ENCODE results near the gene YARS1. TPM values are rescaled to one million over a fixed set of nuclear protein-coding genes. Genes with fewer than 3 reads are reported as not detected.

YARS1 gene
- total and polyA plus RNA-seq, 4 donors: 31.6 to 94.0 (median 52.6) TPM

DNA sequence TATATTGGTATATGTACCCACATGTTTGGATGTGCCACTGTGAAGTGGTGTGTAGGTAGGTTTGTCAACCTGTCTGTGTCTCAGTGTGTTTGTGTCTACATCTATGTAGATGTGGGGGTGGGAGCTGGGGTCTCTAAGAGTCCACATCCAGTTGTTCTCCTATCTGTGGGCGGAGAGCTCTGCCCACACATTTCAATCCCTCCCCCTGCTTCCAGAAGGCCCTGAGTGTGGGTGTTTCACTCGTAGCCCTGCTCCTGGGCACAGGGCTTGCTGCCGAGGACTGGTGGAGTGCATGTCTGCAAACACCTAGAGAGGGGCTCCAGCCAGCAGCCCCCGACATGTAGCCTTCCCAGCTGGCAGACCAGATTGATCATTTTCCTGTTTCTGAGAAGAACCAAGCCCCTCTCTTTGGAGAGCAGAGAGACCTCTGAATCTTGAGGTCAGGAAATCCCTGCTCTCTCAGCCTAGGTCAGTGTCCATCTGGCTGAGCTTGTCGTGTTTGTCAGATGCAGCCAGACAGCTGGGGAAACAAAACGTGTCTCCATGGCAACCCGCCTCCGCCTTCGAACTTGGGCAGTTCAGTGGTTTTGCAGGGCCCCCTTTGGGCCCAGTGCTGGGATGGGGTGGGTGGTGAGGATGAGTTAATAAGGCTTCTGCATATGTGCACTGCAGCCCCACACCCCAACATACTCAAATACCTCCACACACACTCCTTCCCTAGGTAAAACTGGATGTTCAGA is 83.4 kb downstream of the YARS1 start:
- peak in 1 of 2 donors; percentile 57 for TF ChIP-seq RXRA (IDR thresholded peaks at IDR 0.05)
- no peak for TF ChIP-seq FOXA2 (IDR thresholded peaks at IDR 0.05)
- TF ChIP-seq, protein P1, sequence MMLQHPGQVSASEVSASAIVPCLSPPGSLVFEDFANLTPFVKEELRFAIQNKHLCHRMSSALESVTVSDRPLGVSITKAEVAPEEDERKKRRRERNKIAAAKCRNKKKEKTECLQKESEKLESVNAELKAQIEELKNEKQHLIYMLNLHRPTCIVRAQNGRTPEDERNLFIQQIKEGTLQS (IDR thresholded peaks at IDR 0.05): no peak
- TF ChIP-seq FOXA1 (IDR thresholded peaks at IDR 0.05): no peak
- TF ChIP-seq NR2F2 (IDR thresholded peaks at IDR 0.05): peak; percentile 46
- TF ChIP-seq RAD21 (IDR thresholded peaks at IDR 0.05): no peak
- TF ChIP-seq GABPA (IDR thresholded peaks at IDR 0.05 in 1 of 2, conservative IDR thresholded peaks at IDR 0.05 in 1 of 2): no peak
- peak; percentile 57 to 84 for TF ChIP-seq HNF4A (conservative IDR thresholded peaks at IDR 0.05)
- no peak for TF ChIP-seq JUND (IDR thresholded peaks at IDR 0.05)
- no peak for TF ChIP-seq SP1 (IDR thresholded peaks at IDR 0.05)
- no peak for TF ChIP-seq ZBTB33 (IDR thresholded peaks at IDR 0.05)
- TF ChIP-seq TAF1 (conservative IDR thresholded peaks at IDR 0.05): no peak
- no peak for TF ChIP-seq HNF4G (IDR thresholded peaks at IDR 0.05)
- TF ChIP-seq MAX (IDR thresholded peaks at IDR 0.05): no peak
- TF ChIP-seq, protein P2, sequence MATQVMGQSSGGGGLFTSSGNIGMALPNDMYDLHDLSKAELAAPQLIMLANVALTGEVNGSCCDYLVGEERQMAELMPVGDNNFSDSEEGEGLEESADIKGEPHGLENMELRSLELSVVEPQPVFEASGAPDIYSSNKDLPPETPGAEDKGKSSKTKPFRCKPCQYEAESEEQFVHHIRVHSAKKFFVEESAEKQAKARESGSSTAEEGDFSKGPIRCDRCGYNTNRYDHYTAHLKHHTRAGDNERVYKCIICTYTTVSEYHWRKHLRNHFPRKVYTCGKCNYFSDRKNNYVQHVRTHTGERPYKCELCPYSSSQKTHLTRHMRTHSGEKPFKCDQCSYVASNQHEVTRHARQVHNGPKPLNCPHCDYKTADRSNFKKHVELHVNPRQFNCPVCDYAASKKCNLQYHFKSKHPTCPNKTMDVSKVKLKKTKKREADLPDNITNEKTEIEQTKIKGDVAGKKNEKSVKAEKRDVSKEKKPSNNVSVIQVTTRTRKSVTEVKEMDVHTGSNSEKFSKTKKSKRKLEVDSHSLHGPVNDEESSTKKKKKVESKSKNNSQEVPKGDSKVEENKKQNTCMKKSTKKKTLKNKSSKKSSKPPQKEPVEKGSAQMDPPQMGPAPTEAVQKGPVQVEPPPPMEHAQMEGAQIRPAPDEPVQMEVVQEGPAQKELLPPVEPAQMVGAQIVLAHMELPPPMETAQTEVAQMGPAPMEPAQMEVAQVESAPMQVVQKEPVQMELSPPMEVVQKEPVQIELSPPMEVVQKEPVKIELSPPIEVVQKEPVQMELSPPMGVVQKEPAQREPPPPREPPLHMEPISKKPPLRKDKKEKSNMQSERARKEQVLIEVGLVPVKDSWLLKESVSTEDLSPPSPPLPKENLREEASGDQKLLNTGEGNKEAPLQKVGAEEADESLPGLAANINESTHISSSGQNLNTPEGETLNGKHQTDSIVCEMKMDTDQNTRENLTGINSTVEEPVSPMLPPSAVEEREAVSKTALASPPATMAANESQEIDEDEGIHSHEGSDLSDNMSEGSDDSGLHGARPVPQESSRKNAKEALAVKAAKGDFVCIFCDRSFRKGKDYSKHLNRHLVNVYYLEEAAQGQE (IDR thresholded peaks at IDR 0.05): no peak
- peak; percentile 67 to 92 for TF ChIP-seq EGR1 (IDR thresholded peaks at IDR 0.05; ENCODE audit: low read depth in 2 of 2)
- TF ChIP-seq YY1 (IDR thresholded peaks at IDR 0.05): no peak
- TF ChIP-seq, protein P3, sequence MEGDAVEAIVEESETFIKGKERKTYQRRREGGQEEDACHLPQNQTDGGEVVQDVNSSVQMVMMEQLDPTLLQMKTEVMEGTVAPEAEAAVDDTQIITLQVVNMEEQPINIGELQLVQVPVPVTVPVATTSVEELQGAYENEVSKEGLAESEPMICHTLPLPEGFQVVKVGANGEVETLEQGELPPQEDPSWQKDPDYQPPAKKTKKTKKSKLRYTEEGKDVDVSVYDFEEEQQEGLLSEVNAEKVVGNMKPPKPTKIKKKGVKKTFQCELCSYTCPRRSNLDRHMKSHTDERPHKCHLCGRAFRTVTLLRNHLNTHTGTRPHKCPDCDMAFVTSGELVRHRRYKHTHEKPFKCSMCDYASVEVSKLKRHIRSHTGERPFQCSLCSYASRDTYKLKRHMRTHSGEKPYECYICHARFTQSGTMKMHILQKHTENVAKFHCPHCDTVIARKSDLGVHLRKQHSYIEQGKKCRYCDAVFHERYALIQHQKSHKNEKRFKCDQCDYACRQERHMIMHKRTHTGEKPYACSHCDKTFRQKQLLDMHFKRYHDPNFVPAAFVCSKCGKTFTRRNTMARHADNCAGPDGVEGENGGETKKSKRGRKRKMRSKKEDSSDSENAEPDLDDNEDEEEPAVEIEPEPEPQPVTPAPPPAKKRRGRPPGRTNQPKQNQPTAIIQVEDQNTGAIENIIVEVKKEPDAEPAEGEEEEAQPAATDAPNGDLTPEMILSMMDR (IDR thresholded peaks at IDR 0.05; ENCODE audit: low read depth, low read length, missing input control): no peak
- Histone ChIP-seq H3K9ac (ENCODE audit: low read depth in 1 of 2, low read length in 2 of 2) (no peak overlapping the region), H3K4me1 (ENCODE audit: control insufficient read depth in 4 of 4, insufficient read depth in 4 of 4, low read length in 3 of 4) (peaks cover 0 to 20% (median 15%) of the 10 kb centered on the region in 4 donors), H3K9me3 (ENCODE audit: control insufficient read depth in 4 of 4, low read length in 3 of 4) (no peaks in the 10 kb centered on the region), H3K27me3 (ENCODE audit: control insufficient read depth in 4 of 4, insufficient read depth in 4 of 4, low read length in 3 of 4) (no peaks in the 10 kb centered on the region), H3K4me3 (ENCODE audit: low read depth in 1 of 3, low read length in 3 of 3) (no peak overlapping the region), H3K27ac (ENCODE audit: low read depth in 1 of 2, low read length in 2 of 2) (peak overlapping the region; percentile 8 to 48), H3K36me3 (ENCODE audit: control insufficient read depth in 4 of 4, insufficient read depth in 3 of 4, low read depth in 1 of 4, low read length in 3 of 4) (no peaks in the 10 kb centered on the region)
- DNase-seq (ENCODE audit: low spot score): peak; percentile 66
- WGBS: 35% methylated on average over 9 of the region's 9 CpGs

Data from liver (tissue), 9 donors.